ENCODE measurements around the gene THADA. TPM values are rescaled to one million over a fixed set of nuclear protein-coding genes. Genes with fewer than 3 reads are reported as not detected.

THADA gene
- polyA plus RNA-seq, 4 donors: 6.3 to 13.5 (median 12.7) TPM

GRCh38 chr2:43224131-43224570 lies 371.7 kb downstream of the THADA start:
- peak; percentile 78 to 81 for DNase-seq
- 0 to 2% (median 1%) methylated on average over 24 to 41 of the region's 41 CpGs for WGBS, 3 donors
- Histone ChIP-seq H3K27me3 (ENCODE audit: control insufficient read depth in 3 of 3, insufficient read depth in 3 of 3, low read length in 3 of 3) (no peaks in the 10 kb centered on the region), H3K9me3 (ENCODE audit: control insufficient read depth in 2 of 2, insufficient read depth in 1 of 2, low read depth in 1 of 2, low read length in 1 of 2) (no peaks in the 10 kb centered on the region), H3K27ac (ENCODE audit: low read depth in 1 of 3, low read length in 2 of 3) (peak overlapping the region; percentile 92 to 100 (median 98)), H3K4me1 (ENCODE audit: control insufficient read depth in 3 of 3, insufficient read depth in 2 of 3, low read depth in 1 of 3, low read length in 2 of 3) (peaks cover 3 to 33% (median 5%) of the 10 kb centered on the region in 3 donors), H3K4me3 (ENCODE audit: low read depth in 1 of 3, low read length in 3 of 3) (peak overlapping the region; percentile 87 to 92 (median 91)), H3K36me3 (ENCODE audit: control insufficient read depth in 3 of 3, insufficient read depth in 2 of 3, low read depth in 1 of 3, low read length in 3 of 3) (peaks cover 17 to 36% (median 18%) of the 10 kb centered on the region in 3 donors)
- no peak for FAIRE-seq

GRCh38 chr2:43223521-43224001 lies 372.3 kb downstream of the THADA start:
- no peaks in the 10 kb centered on the region for H3K9me3 ChIP-seq (ENCODE audit: control insufficient read depth in 2 of 2, insufficient read depth in 1 of 2, low read depth in 1 of 2, low read length in 1 of 2)
- peaks cover 3 to 33% (median 8%) of the 10 kb centered on the region in 3 donors for H3K4me1 ChIP-seq (ENCODE audit: control insufficient read depth in 3 of 3, insufficient read depth in 2 of 3, low read depth in 1 of 3, low read length in 2 of 3)
- no peaks in the 10 kb centered on the region for H3K27me3 ChIP-seq (ENCODE audit: control insufficient read depth in 3 of 3, insufficient read depth in 3 of 3, low read length in 3 of 3)
- H3K36me3 ChIP-seq (ENCODE audit: control insufficient read depth in 3 of 3, insufficient read depth in 2 of 3, low read depth in 1 of 3, low read length in 3 of 3): peaks cover 17 to 36% (median 18%) of the 10 kb centered on the region in 3 donors
- peak overlapping the region; percentile 92 to 100 (median 98) for H3K27ac ChIP-seq (ENCODE audit: low read depth in 1 of 3, low read length in 2 of 3)
- WGBS, 3 donors: 2 to 5% (median 3%) methylated on average over 4 of the region's 4 CpGs
- FAIRE-seq (no peak), DNase-seq (peak; percentile 43 to 49)
- H3K4me3 ChIP-seq (ENCODE audit: low read depth in 1 of 3, low read length in 3 of 3): peak overlapping the region; percentile 87 to 92 (median 91)

GRCh38 chr2:43222475-43223309 lies 373.1 kb downstream of the THADA start:
- peaks cover 17 to 36% (median 18%) of the 10 kb centered on the region in 3 donors for H3K36me3 ChIP-seq (ENCODE audit: control insufficient read depth in 3 of 3, insufficient read depth in 2 of 3, low read depth in 1 of 3, low read length in 3 of 3)
- H3K27me3 ChIP-seq (ENCODE audit: control insufficient read depth in 3 of 3, insufficient read depth in 3 of 3, low read length in 3 of 3): no peaks in the 10 kb centered on the region
- H3K9me3 ChIP-seq (ENCODE audit: control insufficient read depth in 2 of 2, insufficient read depth in 1 of 2, low read depth in 1 of 2, low read length in 1 of 2): no peaks in the 10 kb centered on the region
- peak overlapping the region; percentile 21 to 91 (median 34) for H3K4me3 ChIP-seq (ENCODE audit: low read depth in 1 of 3, low read length in 3 of 3)
- peak overlapping the region; percentile 92 to 93 (median 93) for H3K27ac ChIP-seq (ENCODE audit: low read depth in 1 of 3, low read length in 2 of 3)
- 0 to 4% (median 3%) methylated on average over 8 of the region's 8 CpGs for WGBS, 3 donors
- DNase-seq (peak; percentile 37 to 46), FAIRE-seq (no peak)
- peaks cover 0 to 33% (median 11%) of the 10 kb centered on the region in 3 donors for H3K4me1 ChIP-seq (ENCODE audit: control insufficient read depth in 3 of 3, insufficient read depth in 2 of 3, low read depth in 1 of 3, low read length in 2 of 3)

- peaks cover 0 to 38% (median 15%) of the 10 kb centered on the region in 3 donors for H3K4me1 ChIP-seq (ENCODE audit: control insufficient read depth in 3 of 3, insufficient read depth in 2 of 3, low read depth in 1 of 3, low read length in 2 of 3)
- WGBS, 3 donors: 0 to 2% (median 1%) methylated on average over 8 of the region's 8 CpGs
- no peak for FAIRE-seq
Measured at GRCh38 chr2:43221763-43222474, 373.9 kb downstream of the THADA start.

GRCh38 chr2:43221124-43221762 lies 374.6 kb downstream of the THADA start:
- Histone ChIP-seq H3K4me1 (ENCODE audit: control insufficient read depth in 3 of 3, insufficient read depth in 2 of 3, low read depth in 1 of 3, low read length in 2 of 3) (peaks cover 0 to 38% (median 15%) of the 10 kb centered on the region in 3 donors), H3K4me3 (ENCODE audit: low read depth in 1 of 3, low read length in 3 of 3) (peak overlapping the region; percentile 21 to 91 (median 42)), H3K27ac (ENCODE audit: low read depth in 1 of 3, low read length in 2 of 3) (peak overlapping the region; percentile 92 to 93 (median 93)), H3K9me3 (ENCODE audit: control insufficient read depth in 2 of 2, insufficient read depth in 1 of 2, low read depth in 1 of 2, low read length in 1 of 2) (no peaks in the 10 kb centered on the region), H3K36me3 (ENCODE audit: control insufficient read depth in 3 of 3, insufficient read depth in 2 of 3, low read depth in 1 of 3, low read length in 3 of 3) (peaks cover 17 to 36% (median 18%) of the 10 kb centered on the region in 3 donors), H3K27me3 (ENCODE audit: control insufficient read depth in 3 of 3, insufficient read depth in 3 of 3, low read length in 3 of 3) (no peaks in the 10 kb centered on the region)
- FAIRE-seq (no peak), DNase-seq (peak; percentile 68 to 83)
- 0 to 3% (median 3%) methylated on average over 16 of the region's 16 CpGs for WGBS, 3 donors

More at GRCh38 chr2:43221763-43222474, 373.9 kb downstream of the THADA start:
- H3K9me3 ChIP-seq (ENCODE audit: control insufficient read depth in 2 of 2, insufficient read depth in 1 of 2, low read depth in 1 of 2, low read length in 1 of 2): no peaks in the 10 kb centered on the region
- peak overlapping the region; percentile 92 to 93 (median 93) for H3K27ac ChIP-seq (ENCODE audit: low read depth in 1 of 3, low read length in 2 of 3)
- no peaks in the 10 kb centered on the region for H3K27me3 ChIP-seq (ENCODE audit: control insufficient read depth in 3 of 3, insufficient read depth in 3 of 3, low read length in 3 of 3)
- DNase-seq: peak; percentile 87 to 93
- peaks cover 17 to 36% (median 18%) of the 10 kb centered on the region in 3 donors for H3K36me3 ChIP-seq (ENCODE audit: control insufficient read depth in 3 of 3, insufficient read depth in 2 of 3, low read depth in 1 of 3, low read length in 3 of 3)
- H3K4me3 ChIP-seq (ENCODE audit: low read depth in 1 of 3, low read length in 3 of 3): peak overlapping the region; percentile 21 to 91 (median 42)

- H3K4me1 ChIP-seq (ENCODE audit: control insufficient read depth in 3 of 3, insufficient read depth in 2 of 3, low read depth in 1 of 3, low read length in 2 of 3): peaks cover 0 to 38% (median 15%) of the 10 kb centered on the region in 3 donors
- WGBS, 3 donors: 5 to 6% (median 5%) methylated on average over 5 of the region's 5 CpGs
Measured at GRCh38 chr2:43220760-43221123, 375.1 kb downstream of the THADA start.

GRCh38 chr2:43220229-43220751 lies 375.5 kb downstream of the THADA start:
- Histone ChIP-seq H3K4me3 (ENCODE audit: low read depth in 1 of 3, low read length in 3 of 3) (peak overlapping the region; percentile 4 to 91 (median 21)), H3K9me3 (ENCODE audit: control insufficient read depth in 2 of 2, insufficient read depth in 1 of 2, low read depth in 1 of 2, low read length in 1 of 2) (no peaks in the 10 kb centered on the region), H3K27me3 (ENCODE audit: control insufficient read depth in 3 of 3, insufficient read depth in 3 of 3, low read length in 3 of 3) (no peaks in the 10 kb centered on the region), H3K36me3 (ENCODE audit: control insufficient read depth in 3 of 3, insufficient read depth in 2 of 3, low read depth in 1 of 3, low read length in 3 of 3) (peaks cover 17 to 27% (median 18%) of the 10 kb centered on the region in 3 donors), H3K4me1 (ENCODE audit: control insufficient read depth in 3 of 3, insufficient read depth in 2 of 3, low read depth in 1 of 3, low read length in 2 of 3) (peaks cover 0 to 39% (median 15%) of the 10 kb centered on the region in 3 donors), H3K27ac (ENCODE audit: low read depth in 1 of 3, low read length in 2 of 3) (peak overlapping the region; percentile 92 to 93 (median 93))
- DNase-seq (peak in 1 of 2 donors; percentile 67), FAIRE-seq (no peak)
- WGBS, 3 donors: 1 to 2% (median 2%) methylated on average over 10 of the region's 10 CpGs

More at GRCh38 chr2:43220760-43221123, 375.1 kb downstream of the THADA start:
- peaks cover 17 to 31% (median 18%) of the 10 kb centered on the region in 3 donors for H3K36me3 ChIP-seq (ENCODE audit: control insufficient read depth in 3 of 3, insufficient read depth in 2 of 3, low read depth in 1 of 3, low read length in 3 of 3)
- FAIRE-seq: no peak
- H3K27me3 ChIP-seq (ENCODE audit: control insufficient read depth in 3 of 3, insufficient read depth in 3 of 3, low read length in 3 of 3): no peaks in the 10 kb centered on the region
- peak overlapping the region; percentile 92 to 93 (median 93) for H3K27ac ChIP-seq (ENCODE audit: low read depth in 1 of 3, low read length in 2 of 3)
- no peak for DNase-seq
- peak overlapping the region in 2 of 3 donors; percentile 21 to 91 for H3K4me3 ChIP-seq (ENCODE audit: low read depth in 1 of 3, low read length in 3 of 3)
- H3K9me3 ChIP-seq (ENCODE audit: control insufficient read depth in 2 of 2, insufficient read depth in 1 of 2, low read depth in 1 of 2, low read length in 1 of 2): no peaks in the 10 kb centered on the region

Measured in small intestine (tissue), 7 donors.